ENCODE measurements around the gene SOX6.

The SOX6 gene

DNA sequence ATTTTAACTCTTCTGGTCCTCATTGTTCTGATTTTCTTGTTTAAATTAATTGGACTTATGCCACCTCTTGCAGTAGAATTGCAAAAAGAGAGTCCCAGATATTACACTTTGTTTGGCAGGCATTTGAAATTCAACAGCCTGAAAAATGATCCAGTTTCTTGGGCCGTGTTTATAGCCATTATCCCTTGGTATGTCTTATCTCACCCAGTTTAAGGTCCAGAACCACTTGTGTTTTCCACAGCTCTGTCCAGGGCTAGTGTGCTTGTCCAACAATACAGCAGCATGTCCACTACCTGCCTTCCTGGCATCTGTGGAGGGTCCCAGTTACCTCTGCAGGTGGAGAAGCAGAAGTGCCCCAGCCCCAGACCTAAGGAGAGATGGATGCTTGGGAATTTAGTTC lies 397.4 kb downstream of the SOX6 start:
- H3K9ac ChIP-seq (ENCODE audit: low read depth, low read length, poor library complexity, severe bottlenecking): no peak overlapping the region
- no peaks in the 10 kb centered on the region for H3K9me2 ChIP-seq (replicated peaks; ENCODE audit: low read depth, low read length)
- no peaks in the 10 kb centered on the region for H4K20me1 ChIP-seq (ENCODE audit: insufficient read depth, low read length, poor library complexity, severe bottlenecking)
- H3K27me3 ChIP-seq (ENCODE audit: insufficient read depth, low read length, poor library complexity, severe bottlenecking): no peaks in the 10 kb centered on the region
- no peak overlapping the region for H3K4me3 ChIP-seq (ENCODE audit: low read length, poor library complexity, severe bottlenecking)
- no peaks in the 10 kb centered on the region for H3K36me3 ChIP-seq (ENCODE audit: insufficient read depth, low read length)
- no peaks in the 10 kb centered on the region for H3K79me2 ChIP-seq (ENCODE audit: insufficient read depth, low read length)
- H3F3A ChIP-seq (ENCODE audit: low read depth): no peaks in the 10 kb centered on the region
- H3K4me2 ChIP-seq (ENCODE audit: low read depth, low read length, poor library complexity, severe bottlenecking): no peak overlapping the region
- no peak for TF ChIP-seq EZH2phosphoT487 (IDR thresholded peaks at IDR 0.05; ENCODE audit: borderline replicate concordance)
- TF ChIP-seq, protein P1, sequence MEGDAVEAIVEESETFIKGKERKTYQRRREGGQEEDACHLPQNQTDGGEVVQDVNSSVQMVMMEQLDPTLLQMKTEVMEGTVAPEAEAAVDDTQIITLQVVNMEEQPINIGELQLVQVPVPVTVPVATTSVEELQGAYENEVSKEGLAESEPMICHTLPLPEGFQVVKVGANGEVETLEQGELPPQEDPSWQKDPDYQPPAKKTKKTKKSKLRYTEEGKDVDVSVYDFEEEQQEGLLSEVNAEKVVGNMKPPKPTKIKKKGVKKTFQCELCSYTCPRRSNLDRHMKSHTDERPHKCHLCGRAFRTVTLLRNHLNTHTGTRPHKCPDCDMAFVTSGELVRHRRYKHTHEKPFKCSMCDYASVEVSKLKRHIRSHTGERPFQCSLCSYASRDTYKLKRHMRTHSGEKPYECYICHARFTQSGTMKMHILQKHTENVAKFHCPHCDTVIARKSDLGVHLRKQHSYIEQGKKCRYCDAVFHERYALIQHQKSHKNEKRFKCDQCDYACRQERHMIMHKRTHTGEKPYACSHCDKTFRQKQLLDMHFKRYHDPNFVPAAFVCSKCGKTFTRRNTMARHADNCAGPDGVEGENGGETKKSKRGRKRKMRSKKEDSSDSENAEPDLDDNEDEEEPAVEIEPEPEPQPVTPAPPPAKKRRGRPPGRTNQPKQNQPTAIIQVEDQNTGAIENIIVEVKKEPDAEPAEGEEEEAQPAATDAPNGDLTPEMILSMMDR (conservative IDR thresholded peaks at IDR 0.05; ENCODE audit: low read length): no peak
- no peaks in the 10 kb centered on the region; the same call in 1 of the 2 replicates for H3K9me3 ChIP-seq (ENCODE audit: insufficient read depth, low read depth, low read length)
- H3K4me1 ChIP-seq (ENCODE audit: insufficient read depth, low read length, poor library complexity, severe bottlenecking): no peaks in the 10 kb centered on the region
- no peak overlapping the region for H2AFZ ChIP-seq (ENCODE audit: low read length)

DNA sequence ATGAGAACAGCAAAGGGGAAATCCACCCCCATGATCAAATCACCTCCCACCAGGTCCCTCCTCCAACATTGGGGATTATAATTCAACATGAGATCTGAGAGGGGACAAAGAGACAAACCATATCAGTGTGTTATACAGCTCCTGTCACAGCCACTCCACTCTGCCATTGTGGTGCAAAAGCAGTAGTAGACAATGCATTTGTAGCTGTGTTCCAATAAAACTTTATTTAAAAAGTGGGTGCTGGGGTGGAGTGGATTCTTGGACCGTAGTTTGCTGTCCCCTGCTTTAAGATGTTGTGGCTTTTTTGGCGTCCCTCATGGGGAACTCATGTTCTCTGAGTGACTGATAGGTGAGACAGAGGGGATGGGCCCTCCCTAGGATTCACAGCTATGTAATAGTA lies 399.1 kb downstream of the SOX6 start:
- no peaks in the 10 kb centered on the region for H3K36me3 ChIP-seq (ENCODE audit: insufficient read depth, low read length)

DNA sequence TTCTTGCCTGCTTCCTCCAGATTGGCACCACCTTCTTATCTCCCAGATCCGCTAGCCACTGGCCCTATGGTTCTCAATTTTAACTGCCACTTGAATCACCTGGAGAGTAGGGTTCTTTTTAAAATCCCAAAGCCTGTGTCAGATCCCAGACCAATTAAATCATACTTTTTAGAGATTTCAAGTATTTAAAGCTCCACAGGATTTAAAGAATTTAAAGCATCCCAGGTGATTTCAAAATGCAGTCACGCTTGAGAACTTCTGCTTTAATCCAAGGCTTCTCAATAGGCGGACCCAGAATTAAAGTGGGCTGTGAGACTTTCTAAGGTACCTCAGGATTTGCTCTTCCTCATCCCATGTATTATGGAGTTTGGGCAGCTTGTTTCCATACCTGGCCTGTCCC lies 400.0 kb downstream of the SOX6 start:
- no peaks in the 10 kb centered on the region for H3K79me2 ChIP-seq (ENCODE audit: insufficient read depth, low read length)
- no peaks in the 10 kb centered on the region; the same call in 1 of the 2 replicates for H3K9me3 ChIP-seq (ENCODE audit: insufficient read depth, low read depth, low read length)
- H2AFZ ChIP-seq (ENCODE audit: low read length): no peak overlapping the region
- no peak overlapping the region for H3K9ac ChIP-seq (ENCODE audit: low read depth, low read length, poor library complexity, severe bottlenecking)
- H3K27me3 ChIP-seq (ENCODE audit: insufficient read depth, low read length, poor library complexity, severe bottlenecking): no peaks in the 10 kb centered on the region
- H3K4me1 ChIP-seq (ENCODE audit: insufficient read depth, low read length, poor library complexity, severe bottlenecking): no peaks in the 10 kb centered on the region
- H3K4me3 ChIP-seq (ENCODE audit: low read length, poor library complexity, severe bottlenecking): no peak overlapping the region
- no peak overlapping the region for H3K4me2 ChIP-seq (ENCODE audit: low read depth, low read length, poor library complexity, severe bottlenecking)
- H3K36me3 ChIP-seq (ENCODE audit: insufficient read depth, low read length): no peaks in the 10 kb centered on the region
- no peaks in the 10 kb centered on the region for H3F3A ChIP-seq (ENCODE audit: low read depth)
- no peak for TF ChIP-seq EZH2phosphoT487 (IDR thresholded peaks at IDR 0.05; ENCODE audit: borderline replicate concordance)
- TF ChIP-seq, protein P1 (conservative IDR thresholded peaks at IDR 0.05; ENCODE audit: low read length): no peak
- H3K9me2 ChIP-seq (replicated peaks; ENCODE audit: low read depth, low read length): no peaks in the 10 kb centered on the region
- no peaks in the 10 kb centered on the region for H4K20me1 ChIP-seq (ENCODE audit: insufficient read depth, low read length, poor library complexity, severe bottlenecking)

More for the DNA sequence above, 399.1 kb downstream of the SOX6 start:
- Histone ChIP-seq H3F3A (ENCODE audit: low read depth) (no peaks in the 10 kb centered on the region), H3K27me3 (ENCODE audit: insufficient read depth, low read length, poor library complexity, severe bottlenecking) (no peaks in the 10 kb centered on the region), H3K9ac (ENCODE audit: low read depth, low read length, poor library complexity, severe bottlenecking) (no peak overlapping the region), H3K9me3 (ENCODE audit: insufficient read depth, low read depth, low read length) (no peaks in the 10 kb centered on the region; the same call in 1 of the 2 replicates), H3K4me2 (ENCODE audit: low read depth, low read length, poor library complexity, severe bottlenecking) (no peak overlapping the region), H3K79me2 (ENCODE audit: insufficient read depth, low read length) (no peaks in the 10 kb centered on the region), H3K4me1 (ENCODE audit: insufficient read depth, low read length, poor library complexity, severe bottlenecking) (no peaks in the 10 kb centered on the region), H4K20me1 (ENCODE audit: insufficient read depth, low read length, poor library complexity, severe bottlenecking) (no peaks in the 10 kb centered on the region), H3K9me2 (replicated peaks; ENCODE audit: low read depth, low read length) (no peaks in the 10 kb centered on the region), H2AFZ (ENCODE audit: low read length) (no peak overlapping the region), H3K4me3 (ENCODE audit: low read length, poor library complexity, severe bottlenecking) (no peak overlapping the region)
- TF ChIP-seq, protein P1 (conservative IDR thresholded peaks at IDR 0.05; ENCODE audit: low read length): no peak
- no peak for TF ChIP-seq EZH2phosphoT487 (IDR thresholded peaks at IDR 0.05; ENCODE audit: borderline replicate concordance)

Data from Loucy (cell line).